ENCODE results near the gene ALG8. TPM values are rescaled to one million over a fixed set of nuclear protein-coding genes. Genes with fewer than 3 reads are reported as not detected.
A peak's percentile ranks its signal among the peaks of the same experiment; 100 is the strongest.

Gene ALG8
- total and polyA plus RNA-seq, 2 experiments from 2014 or later, result 94.3 to 130 TPM

DNA sequence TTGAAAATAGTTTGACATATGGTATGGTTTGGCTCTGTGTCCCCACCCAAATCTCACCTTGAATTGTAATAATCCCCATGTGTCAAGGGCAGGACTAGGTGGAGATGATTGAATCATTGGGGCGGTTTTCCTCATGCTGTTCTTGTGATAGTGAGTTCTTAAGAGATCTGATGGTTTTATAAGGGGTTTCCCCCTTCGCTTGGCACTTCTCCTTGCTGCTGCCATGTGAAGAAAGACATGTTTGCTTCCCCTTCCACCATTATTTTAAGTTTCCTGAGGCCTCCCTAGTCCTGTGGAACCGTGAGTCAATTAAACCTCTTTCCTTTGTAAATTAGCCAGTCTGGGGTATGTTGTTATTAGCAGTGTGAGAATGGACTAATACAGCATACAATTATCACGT lies 41.3 kb upstream of the ALG8 start (continued):
- TF ChIP-seq, protein P1, sequence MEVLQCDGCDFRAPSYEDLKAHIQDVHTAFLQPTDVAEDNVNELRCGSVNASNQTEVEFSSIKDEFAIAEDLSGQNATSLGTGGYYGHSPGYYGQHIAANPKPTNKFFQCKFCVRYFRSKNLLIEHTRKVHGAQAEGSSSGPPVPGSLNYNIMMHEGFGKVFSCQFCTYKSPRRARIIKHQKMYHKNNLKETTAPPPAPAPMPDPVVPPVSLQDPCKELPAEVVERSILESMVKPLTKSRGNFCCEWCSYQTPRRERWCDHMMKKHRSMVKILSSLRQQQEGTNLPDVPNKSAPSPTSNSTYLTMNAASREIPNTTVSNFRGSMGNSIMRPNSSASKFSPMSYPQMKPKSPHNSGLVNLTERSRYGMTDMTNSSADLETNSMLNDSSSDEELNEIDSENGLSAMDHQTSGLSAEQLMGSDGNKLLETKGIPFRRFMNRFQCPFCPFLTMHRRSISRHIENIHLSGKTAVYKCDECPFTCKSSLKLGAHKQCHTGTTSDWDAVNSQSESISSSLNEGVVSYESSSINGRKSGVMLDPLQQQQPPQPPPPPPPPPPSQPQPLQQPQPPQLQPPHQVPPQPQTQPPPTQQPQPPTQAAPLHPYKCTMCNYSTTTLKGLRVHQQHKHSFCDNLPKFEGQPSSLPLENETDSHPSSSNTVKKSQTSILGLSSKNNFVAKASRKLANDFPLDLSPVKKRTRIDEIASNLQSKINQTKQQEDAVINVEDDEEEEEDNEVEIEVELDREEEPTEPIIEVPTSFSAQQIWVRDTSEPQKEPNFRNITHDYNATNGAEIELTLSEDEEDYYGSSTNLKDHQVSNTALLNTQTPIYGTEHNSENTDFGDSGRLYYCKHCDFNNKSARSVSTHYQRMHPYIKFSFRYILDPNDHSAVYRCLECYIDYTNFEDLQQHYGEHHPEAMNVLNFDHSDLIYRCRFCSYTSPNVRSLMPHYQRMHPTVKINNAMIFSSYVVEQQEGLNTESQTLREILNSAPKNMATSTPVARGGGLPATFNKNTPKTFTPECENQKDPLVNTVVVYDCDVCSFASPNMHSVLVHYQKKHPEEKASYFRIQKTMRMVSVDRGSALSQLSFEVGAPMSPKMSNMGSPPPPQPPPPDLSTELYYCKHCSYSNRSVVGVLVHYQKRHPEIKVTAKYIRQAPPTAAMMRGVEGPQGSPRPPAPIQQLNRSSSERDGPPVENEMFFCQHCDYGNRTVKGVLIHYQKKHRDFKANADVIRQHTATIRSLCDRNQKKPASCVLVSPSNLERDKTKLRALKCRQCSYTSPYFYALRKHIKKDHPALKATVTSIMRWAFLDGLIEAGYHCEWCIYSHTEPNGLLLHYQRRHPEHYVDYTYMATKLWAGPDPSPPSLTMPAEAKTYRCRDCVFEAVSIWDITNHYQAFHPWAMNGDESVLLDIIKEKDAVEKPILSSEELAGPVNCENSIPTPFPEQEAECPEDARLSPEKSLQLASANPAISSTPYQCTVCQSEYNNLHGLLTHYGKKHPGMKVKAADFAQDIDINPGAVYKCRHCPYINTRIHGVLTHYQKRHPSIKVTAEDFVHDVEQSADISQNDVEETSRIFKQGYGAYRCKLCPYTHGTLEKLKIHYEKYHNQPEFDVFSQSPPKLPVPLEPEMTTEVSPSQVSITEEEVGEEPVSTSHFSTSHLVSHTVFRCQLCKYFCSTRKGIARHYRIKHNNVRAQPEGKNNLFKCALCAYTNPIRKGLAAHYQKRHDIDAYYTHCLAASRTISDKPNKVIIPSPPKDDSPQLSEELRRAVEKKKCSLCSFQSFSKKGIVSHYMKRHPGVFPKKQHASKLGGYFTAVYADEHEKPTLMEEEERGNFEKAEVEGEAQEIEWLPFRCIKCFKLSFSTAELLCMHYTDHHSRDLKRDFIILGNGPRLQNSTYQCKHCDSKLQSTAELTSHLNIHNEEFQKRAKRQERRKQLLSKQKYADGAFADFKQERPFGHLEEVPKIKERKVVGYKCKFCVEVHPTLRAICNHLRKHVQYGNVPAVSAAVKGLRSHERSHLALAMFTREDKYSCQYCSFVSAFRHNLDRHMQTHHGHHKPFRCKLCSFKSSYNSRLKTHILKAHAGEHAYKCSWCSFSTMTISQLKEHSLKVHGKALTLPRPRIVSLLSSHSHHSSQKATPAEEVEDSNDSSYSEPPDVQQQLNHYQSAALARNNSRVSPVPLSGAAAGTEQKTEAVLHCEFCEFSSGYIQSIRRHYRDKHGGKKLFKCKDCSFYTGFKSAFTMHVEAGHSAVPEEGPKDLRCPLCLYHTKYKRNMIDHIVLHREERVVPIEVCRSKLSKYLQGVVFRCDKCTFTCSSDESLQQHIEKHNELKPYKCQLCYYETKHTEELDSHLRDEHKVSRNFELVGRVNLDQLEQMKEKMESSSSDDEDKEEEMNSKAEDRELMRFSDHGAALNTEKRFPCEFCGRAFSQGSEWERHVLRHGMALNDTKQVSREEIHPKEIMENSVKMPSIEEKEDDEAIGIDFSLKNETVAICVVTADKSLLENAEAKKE (CRISPR knock-in tag; IDR thresholded peaks at IDR 0.05), result no peak
- TF ChIP-seq, protein P2, sequence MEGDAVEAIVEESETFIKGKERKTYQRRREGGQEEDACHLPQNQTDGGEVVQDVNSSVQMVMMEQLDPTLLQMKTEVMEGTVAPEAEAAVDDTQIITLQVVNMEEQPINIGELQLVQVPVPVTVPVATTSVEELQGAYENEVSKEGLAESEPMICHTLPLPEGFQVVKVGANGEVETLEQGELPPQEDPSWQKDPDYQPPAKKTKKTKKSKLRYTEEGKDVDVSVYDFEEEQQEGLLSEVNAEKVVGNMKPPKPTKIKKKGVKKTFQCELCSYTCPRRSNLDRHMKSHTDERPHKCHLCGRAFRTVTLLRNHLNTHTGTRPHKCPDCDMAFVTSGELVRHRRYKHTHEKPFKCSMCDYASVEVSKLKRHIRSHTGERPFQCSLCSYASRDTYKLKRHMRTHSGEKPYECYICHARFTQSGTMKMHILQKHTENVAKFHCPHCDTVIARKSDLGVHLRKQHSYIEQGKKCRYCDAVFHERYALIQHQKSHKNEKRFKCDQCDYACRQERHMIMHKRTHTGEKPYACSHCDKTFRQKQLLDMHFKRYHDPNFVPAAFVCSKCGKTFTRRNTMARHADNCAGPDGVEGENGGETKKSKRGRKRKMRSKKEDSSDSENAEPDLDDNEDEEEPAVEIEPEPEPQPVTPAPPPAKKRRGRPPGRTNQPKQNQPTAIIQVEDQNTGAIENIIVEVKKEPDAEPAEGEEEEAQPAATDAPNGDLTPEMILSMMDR (conservative IDR thresholded peaks at IDR 0.05; ENCODE audit: low read depth in 2 of 2), result no peak
- TF ChIP-seq EZH2 (IDR thresholded peaks at IDR 0.05; ENCODE audit: low read depth, unreplicated experiment) (no peak), NANOG (IDR thresholded peaks at IDR 0.05; ENCODE audit: borderline replicate concordance) (no peak)

DNA sequence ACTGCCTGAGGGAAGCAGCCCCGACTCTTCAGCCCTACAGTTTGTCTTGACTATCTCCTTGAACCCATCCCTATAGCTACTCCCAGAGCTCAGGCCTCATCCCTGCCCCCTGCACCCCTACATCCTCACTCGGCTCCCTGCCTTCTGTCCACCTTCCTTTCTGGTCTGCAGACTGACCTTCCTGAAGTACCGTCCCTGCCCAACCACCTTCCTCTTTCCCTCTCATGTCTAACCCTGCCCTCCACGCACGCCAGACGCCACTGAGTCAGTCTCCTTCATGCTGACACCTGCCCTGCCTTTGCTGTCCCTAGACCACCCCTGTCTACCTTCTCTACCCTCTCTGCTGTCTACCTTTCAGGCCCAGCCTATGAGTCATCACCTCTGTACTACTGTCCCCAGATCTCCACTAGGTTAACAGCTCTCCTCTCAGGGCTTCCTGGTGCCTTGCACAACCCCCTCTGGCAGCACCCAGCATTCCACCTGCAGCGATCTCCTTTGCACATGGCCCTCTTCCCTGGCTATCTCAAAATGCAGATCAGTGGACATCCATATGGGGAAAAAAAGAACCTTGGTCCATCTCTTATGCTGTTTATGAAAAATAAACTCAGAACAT lies 40.1 kb upstream of the ALG8 start:
- Mint-ChIP-seq H3K4me3 (no peak overlapping the region), H3K27ac (peak overlapping the region; percentile 18; the same call in 1 of the 2 replicates), H3K9me3 (no peaks in the 10 kb centered on the region; the same call in 2 of the 3 replicates), H3K4me1 (peaks cover 5% of the 10 kb centered on the region; the same call in 2 of the 3 replicates), H3K36me3 (ENCODE audit: low read depth) (no peaks in the 10 kb centered on the region), H3K27me3 (ENCODE audit: insufficient read depth, low read depth, poor library complexity) (peaks cover 2% of the 10 kb centered on the region)
- Histone ChIP-seq H3K79me2 (replicated peaks; ENCODE audit: insufficient read depth) (no peaks in the 10 kb centered on the region), H3K4me2 (no peak overlapping the region), H4K20me1 (replicated peaks; ENCODE audit: insufficient read depth) (no peaks in the 10 kb centered on the region), H3K4me1 (ENCODE audit: insufficient read depth) (no peaks in the 10 kb centered on the region), H3K4me3 (no peak overlapping the region), H3F3A (replicated peaks; ENCODE audit: low read depth) (no peaks in the 10 kb centered on the region), H3K27ac (ENCODE audit: low read depth) (no peak overlapping the region), H3K9me2 (ENCODE audit: insufficient read depth) (no peaks in the 10 kb centered on the region), H3K27me3 (ENCODE audit: insufficient read depth) (no peaks in the 10 kb centered on the region), H3K36me3 (ENCODE audit: insufficient read depth) (no peaks in the 10 kb centered on the region), H2AFZ (no peak overlapping the region)
- TF ChIP-seq POLR2AphosphoS5 (IDR thresholded peaks at IDR 0.05; ENCODE audit: low read depth) (no peak), NANOG (IDR thresholded peaks at IDR 0.05; ENCODE audit: borderline replicate concordance) (no peak), JUNB (IDR thresholded peaks at IDR 0.05; ENCODE audit: unreplicated experiment) (no peak), ZNF114 (CRISPR knock-in tag; IDR thresholded peaks at IDR 0.05) (no peak), STAT1 (IDR thresholded peaks at IDR 0.05; ENCODE audit: unreplicated experiment) (no peak), EZH2 (IDR thresholded peaks at IDR 0.05; ENCODE audit: low read depth, unreplicated experiment) (no peak), ZNF331 (CRISPR knock-in tag; IDR thresholded peaks at IDR 0.05; ENCODE audit: low read depth) (no peak), REST (IDR thresholded peaks at IDR 0.05; ENCODE audit: unreplicated experiment) (no peak)
- ATAC-seq, result peak; percentile 57; the same call in 2 of the 3 replicates
- no peak for DNase-seq (ENCODE audit: low spot score)

Data from GM23338 (cell line).